HG02943 (cell line): ENCODE measurements around the gene FAM3C.
A peak's percentile ranks its signal among the peaks of the same experiment; 100 is the strongest.

Source experiments
- ATAC-seq: cut with Tn5 transposase; IDR thresholded peaks from one replicate; pipeline ENCODE4 v1.9.1; 2021; ENCODE audit warnings: mild to moderate bottlenecking, low read depth, moderate library complexity; ENCODE audit not compliant: unreplicated experiment

Gene FAM3C

DNA sequence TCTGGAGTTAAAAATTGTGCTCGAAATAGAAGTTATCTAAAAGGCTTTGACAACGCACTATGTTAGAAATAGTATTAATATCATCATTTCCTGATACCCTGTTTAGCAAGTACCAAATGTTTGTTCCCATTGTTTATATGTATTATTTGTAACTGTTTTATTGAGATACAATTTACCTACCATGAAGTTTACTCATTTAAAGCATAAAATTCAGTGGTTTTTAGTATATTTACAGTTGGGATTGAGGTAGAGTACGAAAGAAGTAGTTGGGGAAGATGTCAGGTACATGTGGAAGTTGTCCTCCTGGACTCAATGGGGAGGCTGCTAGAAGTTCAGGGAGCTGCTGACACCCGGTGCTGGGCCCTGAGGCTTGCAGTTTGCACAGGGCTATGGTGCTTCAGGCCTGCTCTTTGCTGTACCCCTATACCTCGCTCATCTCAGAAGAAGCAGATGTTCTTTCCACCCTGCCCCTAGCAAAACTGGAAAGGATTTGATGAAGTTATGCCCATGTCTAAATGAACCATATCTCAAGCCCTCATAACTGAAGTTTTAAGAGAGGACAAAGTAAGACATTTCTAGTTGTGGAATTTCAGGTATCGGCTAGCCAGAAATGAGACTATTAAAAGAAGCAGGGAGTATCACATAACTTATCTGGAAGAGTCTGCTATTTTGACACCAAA, 92.5 kb downstream of the FAM3C start:
- no peak for ATAC-seq

DNA sequence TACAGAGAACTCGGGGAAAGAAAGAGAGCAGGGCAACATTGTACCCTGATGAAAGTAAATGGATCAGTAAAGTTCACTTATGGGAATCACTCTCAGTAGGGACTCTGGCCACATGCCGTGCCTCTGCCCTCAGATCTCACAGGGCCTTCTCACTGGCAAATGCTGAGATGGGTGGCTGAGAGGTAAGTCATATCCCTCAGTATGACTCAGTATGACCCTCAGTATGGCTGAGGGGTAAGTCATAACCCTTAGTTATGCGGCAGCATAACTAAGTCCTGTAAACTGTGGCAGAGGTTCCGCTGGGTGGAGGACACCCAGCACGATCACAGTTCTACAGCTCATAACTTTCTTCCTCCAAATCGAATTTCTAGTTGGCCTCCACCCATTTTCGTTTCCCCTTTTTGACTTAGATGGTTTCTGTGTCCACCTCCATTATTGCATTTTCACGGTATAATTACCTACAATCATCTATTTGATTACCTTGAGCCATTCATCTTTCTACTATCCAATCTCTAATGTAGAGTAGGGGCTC, 93.8 kb downstream of the FAM3C start:
- peak; percentile 88 for ATAC-seq

- no peak for ATAC-seq
Measured at GRCh38 chr7:121301446-121302213, 94.5 kb downstream of the FAM3C start.

DNA sequence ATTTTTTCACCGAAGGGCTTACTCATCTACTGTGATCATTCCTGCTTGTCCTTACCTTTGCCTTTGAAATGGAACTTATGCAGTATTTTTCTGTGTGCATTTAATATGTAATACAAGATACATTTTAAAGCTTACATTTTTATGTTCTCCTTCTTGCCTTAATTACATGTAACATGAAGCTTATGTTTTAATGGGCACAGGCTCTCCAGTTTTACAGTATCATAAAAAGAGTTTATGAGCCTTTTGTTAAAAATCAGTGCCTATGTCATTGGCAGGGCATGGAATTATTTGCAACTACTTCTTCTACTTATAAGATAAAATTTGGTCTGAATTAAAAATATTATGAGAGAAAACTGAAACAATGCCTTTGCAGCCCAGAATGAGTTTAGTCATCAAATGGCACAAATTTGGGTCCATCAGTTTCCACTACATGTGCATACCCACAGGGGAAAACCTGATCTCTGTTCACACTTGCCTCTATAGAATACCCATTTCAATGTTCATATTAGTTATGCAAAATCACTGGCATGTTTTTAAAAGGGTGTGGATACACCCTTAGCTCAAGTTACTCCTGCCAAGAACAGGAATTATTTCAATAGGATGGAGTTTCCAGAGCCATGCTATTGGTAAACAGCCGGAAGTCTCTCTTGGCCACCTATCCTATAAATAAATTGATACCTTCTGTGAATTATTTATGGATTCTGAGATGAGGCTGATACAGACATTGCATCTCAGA, 95.3 kb downstream of the FAM3C start:
- ATAC-seq: no peak
